ENCODE results near the gene TRIM56.

DNA sequence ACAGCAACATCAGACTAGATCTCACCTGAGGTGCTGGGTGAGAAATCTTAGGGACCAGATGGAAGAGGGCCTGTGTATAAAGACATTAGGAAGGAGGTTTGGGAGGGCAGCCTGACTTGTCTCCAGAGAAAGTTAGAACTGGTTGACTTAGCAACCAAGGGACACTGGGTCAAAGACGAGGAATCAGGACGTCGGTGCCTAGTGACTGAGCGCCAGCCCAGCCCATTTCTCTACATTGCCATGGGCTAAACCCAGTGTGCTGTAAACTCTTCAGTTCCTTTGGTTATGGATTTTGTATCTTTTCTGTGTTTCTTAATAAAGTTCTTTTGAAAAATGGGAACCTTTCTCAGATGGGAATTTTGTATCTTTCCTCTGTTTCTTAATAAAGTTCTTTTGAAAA, 12.3 kb downstream of the TRIM56 start:
- TF ChIP-seq HDAC6 (IDR thresholded peaks at IDR 0.05; ENCODE audit: low read depth, low read length) (no peak), SMAD4 (CRISPR knock-in tag; conservative IDR thresholded peaks at IDR 0.05) (no peak), RBM15 (IDR thresholded peaks at IDR 0.05; ENCODE audit: insufficient read depth, low read length) (no peak), ZNF830 (CRISPR knock-in tag; IDR thresholded peaks at IDR 0.05) (no peak), ZZZ3 (IDR thresholded peaks at IDR 0.05) (no peak)
- TF ChIP-seq, protein P1, sequence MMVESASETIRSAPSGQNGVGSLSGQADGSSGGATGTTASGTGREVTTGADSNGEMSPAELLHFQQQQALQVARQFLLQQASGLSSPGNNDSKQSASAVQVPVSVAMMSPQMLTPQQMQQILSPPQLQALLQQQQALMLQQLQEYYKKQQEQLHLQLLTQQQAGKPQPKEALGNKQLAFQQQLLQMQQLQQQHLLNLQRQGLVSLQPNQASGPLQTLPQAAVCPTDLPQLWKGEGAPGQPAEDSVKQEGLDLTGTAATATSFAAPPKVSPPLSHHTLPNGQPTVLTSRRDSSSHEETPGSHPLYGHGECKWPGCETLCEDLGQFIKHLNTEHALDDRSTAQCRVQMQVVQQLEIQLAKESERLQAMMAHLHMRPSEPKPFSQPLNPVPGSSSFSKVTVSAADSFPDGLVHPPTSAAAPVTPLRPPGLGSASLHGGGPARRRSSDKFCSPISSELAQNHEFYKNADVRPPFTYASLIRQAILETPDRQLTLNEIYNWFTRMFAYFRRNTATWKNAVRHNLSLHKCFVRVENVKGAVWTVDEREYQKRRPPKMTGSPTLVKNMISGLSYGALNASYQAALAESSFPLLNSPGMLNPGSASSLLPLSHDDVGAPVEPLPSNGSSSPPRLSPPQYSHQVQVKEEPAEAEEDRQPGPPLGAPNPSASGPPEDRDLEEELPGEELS (CRISPR knock-in tag; IDR thresholded peaks at IDR 0.05; ENCODE audit: borderline replicate concordance) = no peak
- TF ChIP-seq, protein P2, sequence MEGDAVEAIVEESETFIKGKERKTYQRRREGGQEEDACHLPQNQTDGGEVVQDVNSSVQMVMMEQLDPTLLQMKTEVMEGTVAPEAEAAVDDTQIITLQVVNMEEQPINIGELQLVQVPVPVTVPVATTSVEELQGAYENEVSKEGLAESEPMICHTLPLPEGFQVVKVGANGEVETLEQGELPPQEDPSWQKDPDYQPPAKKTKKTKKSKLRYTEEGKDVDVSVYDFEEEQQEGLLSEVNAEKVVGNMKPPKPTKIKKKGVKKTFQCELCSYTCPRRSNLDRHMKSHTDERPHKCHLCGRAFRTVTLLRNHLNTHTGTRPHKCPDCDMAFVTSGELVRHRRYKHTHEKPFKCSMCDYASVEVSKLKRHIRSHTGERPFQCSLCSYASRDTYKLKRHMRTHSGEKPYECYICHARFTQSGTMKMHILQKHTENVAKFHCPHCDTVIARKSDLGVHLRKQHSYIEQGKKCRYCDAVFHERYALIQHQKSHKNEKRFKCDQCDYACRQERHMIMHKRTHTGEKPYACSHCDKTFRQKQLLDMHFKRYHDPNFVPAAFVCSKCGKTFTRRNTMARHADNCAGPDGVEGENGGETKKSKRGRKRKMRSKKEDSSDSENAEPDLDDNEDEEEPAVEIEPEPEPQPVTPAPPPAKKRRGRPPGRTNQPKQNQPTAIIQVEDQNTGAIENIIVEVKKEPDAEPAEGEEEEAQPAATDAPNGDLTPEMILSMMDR (IDR thresholded peaks at IDR 0.05 in 2 of 3, conservative IDR thresholded peaks at IDR 0.05 in 1 of 3; ENCODE audit: insufficient read depth in 2 of 3, low read depth in 1 of 3, low read length in 3 of 3) = no peak

Measured in K562 (cell line).